H1 (cell line): ENCODE results near the gene TMTC2. TPM values are rescaled to one million over a fixed set of nuclear protein-coding genes. Genes with fewer than 3 reads are reported as not detected.

ENCODE experiments used
- CTCF ChIA-PET: fragments of 300-600 bp; sonication (Branson Sonifier 250); formaldehyde crosslinking; loops from one replicate; lab custom pipeline; 2021; ENCODE audit not compliant: partially characterized antibody; lab: Charles Lee
- POLR2A ChIA-PET: fragments of 300-600 bp; sonication (Branson Sonifier 250); formaldehyde crosslinking; loops from one replicate; lab custom pipeline; 2021; ENCODE audit warnings: inconsistent platforms; ENCODE audit not compliant: partially characterized antibody; lab: Charles Lee
- DNase-seq, 2 experiments: peaks; one replicate each; pipeline versions ENCODE4 v3.0.0 to v3.0.0-alpha.2; 2010 to 2022; ENCODE audit warnings: low spot score in 2 of 2, low read depth in 1 of 2, mixed read lengths in 1 of 2
- FAIRE-seq: peaks from 2 replicates; lab custom pipeline; 2011; peaks lifted over from hg19 to GRCh38; lab: Jason Lieb, UNC
- H2AFZ ChIP-seq: 2 replicates; pipeline ENCODE4 v1.8.1; 2012; ENCODE audit warnings: low read length, inconsistent platforms
- H2AK5ac ChIP-seq: 2 replicates; pipeline ENCODE4 v1.6.1; 2013; ENCODE audit warnings: low read depth, low read length
- H2BK120ac ChIP-seq: replicated peaks from 2 replicates; pipeline ENCODE3; 2013; ENCODE audit warnings: low read depth, low read length, inconsistent platforms
- H2BK12ac ChIP-seq: 2 replicates; pipeline ENCODE4 v1.6.1; 2013; ENCODE audit warnings: low read depth, low read length
- H2BK15ac ChIP-seq: 2 replicates; pipeline ENCODE4 v1.6.1; 2013; ENCODE audit warnings: low read length
- H2BK20ac ChIP-seq: 2 replicates; pipeline ENCODE4 v1.6.1; 2013; ENCODE audit warnings: low read length
- H2BK5ac ChIP-seq: 2 replicates; pipeline ENCODE4 v1.6.1; 2013; ENCODE audit warnings: low read depth, low read length
- H3K14ac ChIP-seq: 2 replicates; pipeline ENCODE4 v1.6.1; 2013; ENCODE audit warnings: inconsistent platforms; ENCODE audit not compliant: insufficient read length
- H3K18ac ChIP-seq: 2 replicates; pipeline ENCODE4 v1.6.1; 2013; ENCODE audit warnings: low read length; ENCODE audit errors: extremely low read depth
- H3K23ac ChIP-seq: 2 replicates; pipeline ENCODE4 v1.6.1; 2013; ENCODE audit warnings: inconsistent platforms; ENCODE audit not compliant: insufficient read length
- H3K23me2 ChIP-seq: 2 replicates; pipeline ENCODE4 v1.6.1; 2013; ENCODE audit warnings: low read depth, low read length
- H3K27ac ChIP-seq: 2 replicates; pipeline ENCODE4 v1.6.1; 2011; ENCODE audit warnings: low read depth, low read length, inconsistent platforms
- H3K27me3 ChIP-seq, 4 experiments: replicated peaks in 1 of 4; 1 replicate in 1 of 4; 2 replicates in 3 of 4; pipeline versions ENCODE4 v1.6.1 to v1.8.1; 2011 to 2013; ENCODE audit warnings: low read length in 3 of 4, mild to moderate bottlenecking in 3 of 4, inconsistent platforms in 2 of 4, mixed read lengths in 2 of 4, moderate library complexity in 1 of 4; ENCODE audit not compliant: control insufficient read depth in 3 of 4, insufficient read depth in 3 of 4; ENCODE audit errors: extremely low read depth in 1 of 4
- H3K36me3 ChIP-seq, 4 experiments: 2 replicates each; pipeline versions ENCODE4 v1.6.1 to v1.8.1; 2011 to 2013; ENCODE audit warnings: mild to moderate bottlenecking in 4 of 4, low read length in 3 of 4, moderate library complexity in 2 of 4, control low read depth in 1 of 4, inconsistent platforms in 1 of 4; ENCODE audit not compliant: insufficient read depth in 4 of 4, control insufficient read depth in 2 of 4
- H3K4ac ChIP-seq: replicated peaks from 2 replicates; pipeline ENCODE3; 2013; ENCODE audit warnings: low read length, low read depth, mixed read lengths, inconsistent platforms; ENCODE audit not compliant: insufficient read length
- H3K4me1 ChIP-seq, 4 experiments: replicated peaks in 1 of 4; 1 replicate in 1 of 4; 2 replicates in 3 of 4; pipeline versions ENCODE4 v1.6.1 to v1.8.1; 2011 to 2013; ENCODE audit warnings: low read length in 3 of 4, inconsistent platforms in 2 of 4, mixed read lengths in 1 of 4; ENCODE audit not compliant: insufficient read depth in 4 of 4, control insufficient read depth in 3 of 4
- H3K4me2 ChIP-seq, 2 experiments: 2 replicates each; pipeline versions ENCODE4 v1.6.1 to v1.8.1; 2011 to 2013; ENCODE audit warnings: low read depth in 2 of 2, low read length in 2 of 2, control low read depth in 1 of 2, inconsistent platforms in 1 of 2, mild to moderate bottlenecking in 1 of 2; ENCODE audit not compliant: insufficient read depth in 1 of 2
- H3K4me3 ChIP-seq, 4 experiments: fragments of 200-600, 300-600 bp in 1 of 4; sonication (generic), shearing (Covaris generic), sonication (Bioruptor Twin) in 1 of 4; 2 replicates each; pipeline versions ENCODE4 v1.5.1 to v1.8.1; 2011 to 2016; ENCODE audit warnings: low read length in 4 of 4, low read depth in 3 of 4, control low read depth in 2 of 4, inconsistent platforms in 2 of 4, mild to moderate bottlenecking in 2 of 4, mixed read lengths in 1 of 4, moderate library complexity in 1 of 4; ENCODE audit not compliant: insufficient read depth in 2 of 4; ENCODE audit errors: extremely low read depth in 1 of 4
- H3K56ac ChIP-seq: replicated peaks from 2 replicates; pipeline ENCODE3; 2013; ENCODE audit warnings: low read depth, mild to moderate bottlenecking, mixed read lengths, low read length, inconsistent platforms; ENCODE audit not compliant: insufficient read length
- H3K79me1 ChIP-seq: 2 replicates; pipeline ENCODE4 v1.6.1; 2013; ENCODE audit warnings: low read depth, low read length, control low read depth
- H3K79me2 ChIP-seq, 2 experiments: 2 replicates each; pipeline versions ENCODE4 v1.6.1 to v1.8.1; 2012 to 2013; ENCODE audit warnings: low read length in 2 of 2, mild to moderate bottlenecking in 2 of 2, inconsistent platforms in 1 of 2; ENCODE audit not compliant: insufficient read depth in 2 of 2, control insufficient read depth in 1 of 2
- H3K9ac ChIP-seq, 4 experiments: replicated peaks in 1 of 4; 1 replicate in 1 of 4; 2 replicates in 3 of 4; pipeline versions ENCODE4 v1.6.1 to v1.8.1; 2011 to 2013; ENCODE audit warnings: low read depth in 3 of 4, low read length in 3 of 4, control low read depth in 2 of 4, mild to moderate bottlenecking in 2 of 4, moderate library complexity in 2 of 4, inconsistent platforms in 1 of 4; ENCODE audit errors: extremely low read depth in 1 of 4
- H3K9me3 ChIP-seq, 2 experiments: 2 replicates each; pipeline versions ENCODE4 v1.6.1 to v1.8.1; 2012 to 2013; ENCODE audit warnings: mild to moderate bottlenecking in 2 of 2, moderate library complexity in 2 of 2, control low read depth in 1 of 2, inconsistent platforms in 1 of 2, low read depth in 1 of 2, low read length in 1 of 2, mixed read lengths in 1 of 2; ENCODE audit not compliant: insufficient read depth in 2 of 2
- H4K20me1 ChIP-seq, 2 experiments: replicated peaks in 1 of 2; 2 replicates each; pipeline versions ENCODE3 to v1.8.1; 2011 to 2013; ENCODE audit warnings: inconsistent platforms in 2 of 2, low read length in 2 of 2, mild to moderate bottlenecking in 1 of 2; ENCODE audit not compliant: insufficient read depth in 2 of 2, control insufficient read depth in 1 of 2
- H4K5ac ChIP-seq: 2 replicates; pipeline ENCODE4 v1.6.1; 2013; ENCODE audit warnings: low read length, low read depth, mixed read lengths, inconsistent platforms; ENCODE audit not compliant: insufficient read length
- H4K8ac ChIP-seq: 2 replicates; pipeline ENCODE4 v1.8.0; 2013; ENCODE audit warnings: mild to moderate bottlenecking, moderate library complexity, low read length, inconsistent platforms; ENCODE audit not compliant: insufficient read depth; ENCODE audit errors: extremely low read depth
- H4K91ac ChIP-seq: replicated peaks from 2 replicates; pipeline ENCODE3; 2013; ENCODE audit warnings: low read length, mixed read lengths, inconsistent platforms; ENCODE audit not compliant: insufficient read length
- BCL11A ChIP-seq, 2 experiments: IDR thresholded peaks; one replicate each; pipeline ENCODE4 v1.6.1; 2011; ENCODE audit warnings: low read depth in 2 of 2, low read length in 2 of 2, mild to moderate bottlenecking in 2 of 2
- E2F6 ChIP-seq: IDR thresholded peaks from 2 replicates; pipeline ENCODE4 v1.6.1; 2012; ENCODE audit warnings: inconsistent platforms
- GABPA ChIP-seq: IDR thresholded peaks from 2 replicates; pipeline ENCODE4 v1.6.1; 2011; ENCODE audit warnings: mild to moderate bottlenecking, low read length, moderate library complexity, borderline replicate concordance; ENCODE audit not compliant: insufficient read depth
- GTF2F1 ChIP-seq: IDR thresholded peaks from 2 replicates; pipeline ENCODE4 v1.6.1; 2012; ENCODE audit warnings: low read depth, low read length, improper control_type of control experiment, borderline replicate concordance
- JUND ChIP-seq: IDR thresholded peaks from 2 replicates; pipeline ENCODE4 v1.6.1; 2011; ENCODE audit warnings: mild to moderate bottlenecking, improper control_type of control experiment, low read length
- KDM1A ChIP-seq: fragments of 200-600, 300-600 bp; sonication (generic); IDR thresholded peaks from 2 replicates; pipeline ENCODE4 v1.7.1; 2016; ENCODE audit warnings: mild to moderate bottlenecking, low read length, borderline replicate concordance
- MAX ChIP-seq: IDR thresholded peaks from 2 replicates; pipeline ENCODE4 v1.6.1; 2012; ENCODE audit warnings: inconsistent platforms
- PHF8 ChIP-seq: fragments of 200-600 bp; sonication (generic); conservative IDR thresholded peaks from 2 replicates; pipeline ENCODE4 v1.7.1; 2012; ENCODE audit warnings: low read depth, mild to moderate bottlenecking, inconsistent platforms, low read length, moderate library complexity
- POLR2AphosphoS5 ChIP-seq: IDR thresholded peaks from 2 replicates; pipeline ENCODE4 v1.6.1; 2011; ENCODE audit warnings: low read depth, low read length
- SIN3A ChIP-seq, 2 experiments: IDR thresholded peaks in 1 of 2; conservative IDR thresholded peaks in 1 of 2; 2 replicates each; pipeline ENCODE4 v1.6.1; 2011 to 2012; ENCODE audit warnings: low read length in 2 of 2, improper control_type of control experiment in 1 of 2, low read depth in 1 of 2, mild to moderate bottlenecking in 1 of 2
- SP2 ChIP-seq: IDR thresholded peaks from 2 replicates; pipeline ENCODE4 v1.6.1; 2012; ENCODE audit warnings: mild to moderate bottlenecking, low read length, inconsistent platforms
- SUZ12 ChIP-seq: fragments of 200-600 bp; sonication (generic); IDR thresholded peaks from 2 replicates; pipeline ENCODE4 v1.6.1; 2012; ENCODE audit warnings: mild to moderate bottlenecking, inconsistent platforms, low read length, moderate library complexity, mixed read lengths
- TAF1 ChIP-seq: IDR thresholded peaks from 2 replicates; pipeline ENCODE4 v1.6.1; 2011; ENCODE audit warnings: mild to moderate bottlenecking, low read depth, low read length
- TAF7 ChIP-seq: optimal IDR thresholded peaks from 2 replicates; pipeline ENCODE3; 2011; ENCODE audit warnings: low read depth, mild to moderate bottlenecking, inconsistent platforms, low read length, moderate library complexity, borderline replicate concordance
- WGBS, 2 experiments: shearing (Covaris generic) in 1 of 2; methylation state at CpG; one replicate each; pipeline versions ENCODE4 v1.1.6 to v1.1.7; 2013 to 2015; ENCODE audit warnings: low lambda C conversion rate in 2 of 2, mixed read lengths in 2 of 2, inconsistent platforms in 1 of 2, low coverage in 1 of 2, missing lambda C conversion rate in 1 of 2; ENCODE audit not compliant: insufficient replicate concordance in 2 of 2, insufficient coverage in 1 of 2, insufficient read length in 1 of 2; ENCODE audit errors: extremely low coverage in 1 of 2, missing lambda C conversion rate in 1 of 2; 5-methylcytosine and 5-hydroxymethylcytosine counted together
- polyA plus RNA-seq, 7 experiments: library from polyadenylated mRNA; depleted of rRNA in 3 of 7; stranded (reverse) in 5 of 7; unstranded in 2 of 7; fragments of >200 nt in 5 of 7; fragments of 200-250 nt in 2 of 7; gene quantifications; 1 replicate in 5 of 7; 2 replicates in 1 of 7; 4 replicates in 1 of 7; pipeline versions ENCODE4 v1.2.1 to v1.2.3, GENCODE V29; 2011 to 2013; ENCODE audit warnings: missing spikeins in 2 of 7, mixed read lengths in 2 of 7
- total RNA-seq: library from RNA; stranded (reverse); fragmentation: NEBNext Ultra II Directional; extraction: Animal tissue kit (Norgen Biotek cat#: 25700); gene quantifications from 2 replicates; pipeline ENCODE4 v1.2.1, GENCODE V29; 2021

The TMTC2 gene
- total and polyA plus RNA-seq, 2 of the 8 experiments (the other 6 are each of a cell fraction or from before 2014, with no cell fraction given), result 2.3 to 3.9 TPM

GRCh38 chr12:82638324-82638723 lies 48.4 kb upstream of the TMTC2 start:
- ChIA-PET CTCF (no interaction called here), POLR2A (no interaction called here)
- Histone ChIP-seq H3K27ac (no peak overlapping the region), H3K36me3 (no peaks in the 10 kb centered on the region), H3K23ac (no peak overlapping the region), H2BK12ac (no peak overlapping the region), H4K91ac (no peak overlapping the region), H3K27me3 (no peaks in the 10 kb centered on the region), H2BK20ac (no peak overlapping the region), H2BK15ac (no peak overlapping the region), H3K9ac (no peak overlapping the region), H4K5ac (no peak overlapping the region), H2AFZ (no peak overlapping the region), H3K4me1 (no peaks in the 10 kb centered on the region), H2AK5ac (no peak overlapping the region), H3K14ac (no peak overlapping the region), H3K9me3 (no peaks in the 10 kb centered on the region), H3K4ac (no peak overlapping the region), H3K18ac (no peak overlapping the region), H3K79me1 (no peaks in the 10 kb centered on the region), H3K4me3 (no peak overlapping the region), H2BK5ac (no peak overlapping the region), H2BK120ac (no peak overlapping the region), H4K8ac (no peak overlapping the region), H3K4me2 (no peak overlapping the region), H3K56ac (no peak overlapping the region)
- 78% methylated on average over 1 of the region's 1 CpG; no CpG with 5 or more reads in 1 of the 2 experiments for WGBS, 2 experiments
- DNase-seq, result no peak
- TF ChIP-seq GABPA (no peak), E2F6 (no peak), BCL11A (IDR thresholded peaks at IDR 0.05; ENCODE audit: low read depth in 2 of 2, low read length in 2 of 2) (no peak), POLR2AphosphoS5 (no peak), SP2 (no peak), SUZ12 (no peak), KDM1A (no peak), SIN3A (conservative IDR thresholded peaks at IDR 0.05 in 1 of 2, IDR thresholded peaks at IDR 0.05 in 1 of 2; ENCODE audit: low read depth in 1 of 2, low read length in 2 of 2) (no peak), MAX (no peak), TAF7 (no peak), GTF2F1 (no peak), JUND (no peak), TAF1 (no peak), PHF8 (no peak)
- TF ChIP-seq, all 59 proteins: peak for 0
- Histone ChIP-seq H4K20me1 (no peaks in the 10 kb centered on the region), H3K23me2 (no peaks in the 10 kb centered on the region), H3K79me2 (no peaks in the 10 kb centered on the region)
- FAIRE-seq, result no peak
